Vagina (tissue), 2 donors: ENCODE measurements around the gene PPP6C.

Source experiments
- CTCF ChIP-seq, 3 experiments: fragments of 450-650 bp in 2 of 3; fragments of 200-600 bp in 1 of 3; sonication (generic) in 1 of 3; IDR thresholded peaks; one replicate each; pipeline ENCODE4 v1.5.1; 2017 to 2019; ENCODE audit warnings: antibody characterized with exemption in 3 of 3, mild to moderate bottlenecking in 2 of 3, moderate library complexity in 2 of 3
- POLR2A ChIP-seq, 2 donors: fragments of 450-650 bp; IDR thresholded peaks; one replicate each; pipeline ENCODE4 v1.6.1; 2017; ENCODE audit warnings: antibody characterized with exemption in 2 of 2, mild to moderate bottlenecking in 2 of 2, moderate library complexity in 2 of 2
- POLR2AphosphoS5 ChIP-seq, 2 donors: sonication (generic); formaldehyde crosslinking; IDR thresholded peaks; one replicate each; pipeline ENCODE4 v1.9.0; 2017; ENCODE audit warnings: antibody characterized with exemption in 2 of 2, mild to moderate bottlenecking in 2 of 2, low read depth in 1 of 2; ENCODE audit not compliant: insufficient read depth in 1 of 2

GRCh38 chr9:125176636-125177035 is 13.0 kb downstream of the PPP6C start:
- no peak for TF ChIP-seq CTCF (IDR thresholded peaks at IDR 0.05)
- no peak for TF ChIP-seq POLR2AphosphoS5 (IDR thresholded peaks at IDR 0.05; ENCODE audit: insufficient read depth in 1 of 2, low read depth in 1 of 2)
- no peak for TF ChIP-seq POLR2A (IDR thresholded peaks at IDR 0.05)
